ENCODE results near the gene ST8SIA4. TPM values are rescaled to one million over a fixed set of nuclear protein-coding genes. Genes with fewer than 3 reads are reported as not detected.
A peak's percentile ranks its signal among the peaks of the same experiment; 100 is the strongest.

ST8SIA4 gene
- total RNA-seq, 2 donors from 2014 or later, result 1.9 to 2.4 TPM

- Histone ChIP-seq H3K4me1 (no peaks in the 10 kb centered on the region), H3K4me3 (no peak overlapping the region), H3K27ac (no peak overlapping the region), H3K27me3 (no peaks in the 10 kb centered on the region), H3K36me3 (no peaks in the 10 kb centered on the region), H3K9me3 (no peaks in the 10 kb centered on the region)
- TF ChIP-seq CTCF (IDR thresholded peaks at IDR 0.05), result no peak
- DNase-seq (ENCODE audit: low spot score), result no peak
Observed at GRCh38 chr5:100855295-100855694, 47.8 kb downstream of the ST8SIA4 start.

- Histone ChIP-seq H3K4me3 (no peak overlapping the region), H3K27ac (no peak overlapping the region), H3K27me3 (no peaks in the 10 kb centered on the region), H3K4me1 (no peaks in the 10 kb centered on the region), H3K36me3 (no peaks in the 10 kb centered on the region), H3K9me3 (no peaks in the 10 kb centered on the region)
- DNase-seq (ENCODE audit: low spot score), result no peak
- no peak for TF ChIP-seq CTCF (IDR thresholded peaks at IDR 0.05)
Observed at GRCh38 chr5:100854591-100854990, 48.5 kb downstream of the ST8SIA4 start.

- H3K27ac ChIP-seq, result no peak overlapping the region
- TF ChIP-seq CTCF (IDR thresholded peaks at IDR 0.05), result no peak
Observed at GRCh38 chr5:100853582-100853981, 49.5 kb downstream of the ST8SIA4 start.

GRCh38 chr5:100852988-100853449 lies 50.1 kb downstream of the ST8SIA4 start:
- Histone ChIP-seq H3K4me3 (no peak overlapping the region), H3K27ac (no peak overlapping the region), H3K4me1 (no peaks in the 10 kb centered on the region), H3K27me3 (no peaks in the 10 kb centered on the region), H3K9me3 (no peaks in the 10 kb centered on the region), H3K36me3 (no peaks in the 10 kb centered on the region)
- no peak for DNase-seq (ENCODE audit: low spot score)
- TF ChIP-seq CTCF (IDR thresholded peaks at IDR 0.05), result no peak

More at GRCh38 chr5:100853582-100853981, 49.5 kb downstream of the ST8SIA4 start:
- Histone ChIP-seq H3K27me3 (no peaks in the 10 kb centered on the region), H3K4me1 (no peaks in the 10 kb centered on the region), H3K4me3 (no peak overlapping the region), H3K9me3 (no peaks in the 10 kb centered on the region), H3K36me3 (no peaks in the 10 kb centered on the region)
- no peak for DNase-seq (ENCODE audit: low spot score)

- Histone ChIP-seq H3K27ac (no peak overlapping the region), H3K9me3 (no peaks in the 10 kb centered on the region), H3K4me1 (no peaks in the 10 kb centered on the region), H3K4me3 (no peak overlapping the region), H3K36me3 (no peaks in the 10 kb centered on the region), H3K27me3 (no peaks in the 10 kb centered on the region)
- no peak for DNase-seq (ENCODE audit: low spot score)
- TF ChIP-seq CTCF (IDR thresholded peaks at IDR 0.05), result no peak
Observed at GRCh38 chr5:100852051-100852450, 51.0 kb downstream of the ST8SIA4 start.

GRCh38 chr5:100846772-100847171 lies 56.3 kb downstream of the ST8SIA4 start:
- TF ChIP-seq CTCF (IDR thresholded peaks at IDR 0.05), result no peak
- no peak for DNase-seq (ENCODE audit: low spot score)
- Histone ChIP-seq H3K27ac (peak overlapping the region in 1 of 2 donors; percentile 11), H3K27me3 (no peaks in the 10 kb centered on the region), H3K4me1 (no peaks in the 10 kb centered on the region), H3K36me3 (no peaks in the 10 kb centered on the region), H3K9me3 (no peaks in the 10 kb centered on the region), H3K4me3 (no peak overlapping the region)
